GM21381 (cell line): Measurements from ENCODE around the gene TCOF1.

Experiments
- ATAC-seq: cut with Tn5 transposase; IDR thresholded peaks from one replicate; pipeline ENCODE4 v1.9.1; 2021; ENCODE audit warnings: mild to moderate bottlenecking, moderate library complexity; ENCODE audit not compliant: unreplicated experiment

Gene TCOF1

DNA sequence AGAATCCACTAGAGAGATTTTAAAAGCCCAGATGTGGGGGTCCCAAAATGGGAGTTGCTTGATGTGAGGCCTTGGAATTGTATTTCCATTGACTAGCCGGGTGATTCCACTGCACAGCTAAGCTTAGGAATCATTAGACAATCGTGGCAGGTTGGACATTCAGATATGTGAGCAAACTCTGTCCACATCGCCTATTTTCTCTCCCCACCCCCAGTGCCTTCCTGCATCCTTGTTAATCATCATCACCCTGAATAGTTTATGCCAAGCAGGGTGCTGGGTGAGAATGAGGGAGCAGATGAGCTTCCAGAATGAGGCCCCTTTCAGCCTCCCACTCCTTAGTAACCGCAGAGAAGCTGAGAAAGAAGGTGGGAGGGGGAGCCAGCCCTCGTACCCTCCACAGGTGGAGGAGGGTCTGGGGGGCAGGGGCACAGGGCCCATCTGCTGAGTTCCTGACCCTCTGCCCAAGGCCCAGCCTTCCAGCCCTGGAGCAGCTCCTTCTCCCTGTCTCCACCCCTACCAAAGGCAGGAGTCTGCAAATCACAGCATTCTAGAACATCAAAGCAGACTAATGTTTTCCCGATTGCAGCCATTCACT is 7.7 kb upstream of the TCOF1 start:
- no peak for ATAC-seq

DNA sequence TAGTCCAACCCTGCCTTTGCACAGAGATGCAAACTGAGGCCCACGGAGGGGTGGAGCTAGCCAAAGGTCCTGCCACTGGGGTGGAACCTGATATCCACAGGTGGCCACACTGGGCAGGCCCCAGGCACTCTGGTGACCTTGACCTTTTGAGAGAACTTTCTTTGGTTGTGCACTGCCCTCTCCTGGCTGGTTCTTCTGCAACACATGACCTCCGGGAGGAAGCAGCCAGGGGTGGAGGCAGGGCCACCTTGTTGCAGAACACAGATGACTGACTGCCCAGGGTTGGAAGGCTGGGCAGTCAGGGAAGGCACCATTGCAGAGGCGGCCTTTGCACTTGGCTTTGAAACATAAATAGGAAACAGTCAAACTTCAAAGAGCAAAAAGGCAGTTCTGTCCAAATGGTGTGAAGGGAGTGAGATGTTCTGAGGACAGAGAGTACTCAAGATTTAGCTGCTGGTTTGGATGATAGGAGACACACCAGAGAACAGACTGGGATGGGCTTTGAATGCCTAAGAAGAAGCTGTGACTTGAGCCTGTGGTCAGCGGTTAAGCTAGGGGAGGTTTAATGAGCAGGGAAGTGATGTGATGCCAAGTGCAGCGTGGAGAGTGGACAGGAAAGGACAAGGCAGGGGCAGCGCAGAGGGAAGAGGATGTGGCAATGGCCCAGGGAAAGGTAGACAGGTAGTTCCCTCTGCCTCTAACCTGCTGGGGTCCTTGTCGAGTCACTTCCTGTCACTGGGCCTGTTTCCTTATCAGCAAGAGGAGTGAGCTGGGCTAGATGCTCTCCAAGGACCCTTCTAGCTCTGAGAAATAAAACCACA is 6.8 kb upstream of the TCOF1 start:
- ATAC-seq: peak; percentile 93

DNA sequence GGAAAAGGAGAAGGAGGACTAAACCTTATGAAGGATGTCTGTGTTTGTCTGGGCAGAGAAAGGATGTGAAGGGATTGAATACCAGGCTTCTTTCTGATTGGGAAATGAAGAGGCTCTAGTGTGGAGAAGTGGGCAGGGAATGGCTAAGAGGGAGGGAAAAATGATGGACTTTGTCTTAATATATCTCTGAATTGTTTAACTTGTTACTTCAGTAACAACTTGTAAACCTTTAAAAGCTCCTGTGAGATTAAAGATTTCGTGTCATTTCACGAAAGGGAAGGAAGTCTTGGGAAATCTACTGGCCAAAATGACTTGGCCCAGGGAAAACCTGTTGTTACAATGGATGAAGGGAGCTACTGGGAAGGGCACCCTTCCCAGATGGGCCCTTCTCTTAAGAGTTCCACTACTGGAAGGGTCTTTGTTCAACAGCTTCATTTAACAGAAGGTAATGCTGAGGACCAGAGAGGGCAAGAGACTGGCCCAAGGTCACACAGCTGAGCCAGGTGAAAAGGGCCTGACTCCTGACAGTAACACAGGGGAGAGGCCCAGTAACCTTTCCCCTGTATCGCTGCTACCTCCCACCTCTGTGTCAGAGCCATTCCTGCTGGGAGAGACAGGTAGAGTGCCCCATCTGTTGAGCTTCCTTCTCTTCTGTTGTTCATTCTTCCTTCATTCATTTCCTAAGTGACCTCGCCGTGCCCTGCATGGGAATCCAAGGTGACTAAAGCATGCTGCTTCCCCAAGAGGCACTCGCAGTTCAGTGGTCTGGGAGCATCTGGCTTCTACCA is 5.1 kb upstream of the TCOF1 start:
- no peak for ATAC-seq

DNA sequence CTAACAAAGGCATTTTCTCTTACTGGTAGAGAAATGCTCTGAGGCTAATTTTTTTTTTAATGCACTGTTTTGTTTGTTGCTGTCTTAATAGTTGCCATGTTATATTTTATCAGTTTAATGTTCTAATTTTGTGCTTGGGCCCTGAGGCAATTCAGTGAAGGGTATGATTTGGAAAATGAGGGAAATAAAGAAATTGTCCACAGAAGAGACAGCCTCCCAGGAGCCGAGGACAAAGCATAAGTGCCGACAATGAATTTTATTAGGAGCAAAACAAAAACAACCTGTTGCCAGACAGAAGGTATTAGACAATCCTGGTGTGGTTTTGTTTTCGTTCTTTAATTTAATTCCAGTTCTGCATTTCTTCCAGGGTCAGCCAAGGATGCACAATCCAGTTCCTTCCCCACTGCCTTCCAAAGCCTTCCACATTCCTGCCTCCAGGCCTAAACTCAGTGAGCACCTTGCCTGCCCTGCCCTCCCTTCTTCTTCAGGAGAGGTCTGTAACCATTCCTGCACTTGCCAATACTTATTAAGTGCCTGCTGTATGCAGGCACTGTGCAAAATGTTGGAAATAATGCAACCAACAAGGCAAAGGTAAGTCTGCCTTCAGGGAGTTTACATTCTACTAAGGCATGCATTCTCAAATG is 4.3 kb upstream of the TCOF1 start:
- no peak for ATAC-seq

DNA sequence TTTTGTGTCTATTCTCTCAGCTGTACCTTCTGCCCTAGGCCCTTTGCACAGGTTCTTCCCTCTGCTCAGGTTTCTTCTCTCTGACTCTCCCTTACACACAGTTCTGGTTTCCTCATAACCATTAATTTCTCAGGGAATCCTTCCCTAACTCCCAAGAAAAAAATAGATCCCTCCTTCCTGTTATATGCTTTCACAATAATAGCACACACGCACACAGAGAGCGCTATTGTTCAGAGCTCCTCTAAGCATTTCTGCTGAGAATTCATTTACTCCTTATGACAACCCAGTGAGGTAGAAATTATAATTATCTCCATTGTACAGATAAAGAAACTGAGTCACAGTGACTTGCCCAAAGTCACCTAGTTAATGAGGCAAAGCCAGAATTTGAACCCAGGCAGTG is 1.7 kb upstream of the TCOF1 start:
- ATAC-seq: no peak

DNA sequence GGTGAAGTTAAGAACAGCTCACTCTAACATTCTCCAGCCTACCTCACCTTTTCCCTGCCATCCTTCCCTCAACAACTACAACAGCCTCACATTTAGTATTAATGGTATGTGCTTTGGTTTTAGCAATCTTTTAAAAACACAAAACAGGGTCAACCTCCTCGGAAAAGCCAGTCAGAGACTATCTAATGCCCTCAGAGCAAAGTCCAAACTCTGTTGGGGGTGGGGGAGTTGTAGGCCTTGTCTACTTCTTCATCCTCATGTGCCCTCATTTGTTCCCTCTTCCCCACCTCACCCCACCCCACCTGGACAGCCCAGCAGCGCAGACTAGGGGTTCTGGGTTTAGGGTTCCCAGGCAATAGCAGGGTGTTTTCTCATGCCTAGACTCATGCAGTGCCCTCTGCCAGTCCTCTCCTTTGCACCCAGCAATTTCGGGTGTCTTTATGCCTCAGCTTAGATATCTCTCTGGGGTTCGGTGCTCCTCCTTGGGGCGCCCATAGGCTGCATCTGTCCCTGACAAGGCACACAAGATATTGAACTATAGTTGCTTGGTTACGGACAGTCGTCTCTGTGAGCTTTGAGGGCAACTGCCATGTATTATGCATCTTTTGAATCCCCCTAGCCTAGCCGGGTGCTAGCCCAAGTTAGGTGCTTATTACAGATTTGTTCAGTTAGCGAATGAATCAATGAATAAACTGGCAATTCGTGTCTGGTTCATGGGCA is 762 bp upstream of the TCOF1 start:
- ATAC-seq: no peak

DNA sequence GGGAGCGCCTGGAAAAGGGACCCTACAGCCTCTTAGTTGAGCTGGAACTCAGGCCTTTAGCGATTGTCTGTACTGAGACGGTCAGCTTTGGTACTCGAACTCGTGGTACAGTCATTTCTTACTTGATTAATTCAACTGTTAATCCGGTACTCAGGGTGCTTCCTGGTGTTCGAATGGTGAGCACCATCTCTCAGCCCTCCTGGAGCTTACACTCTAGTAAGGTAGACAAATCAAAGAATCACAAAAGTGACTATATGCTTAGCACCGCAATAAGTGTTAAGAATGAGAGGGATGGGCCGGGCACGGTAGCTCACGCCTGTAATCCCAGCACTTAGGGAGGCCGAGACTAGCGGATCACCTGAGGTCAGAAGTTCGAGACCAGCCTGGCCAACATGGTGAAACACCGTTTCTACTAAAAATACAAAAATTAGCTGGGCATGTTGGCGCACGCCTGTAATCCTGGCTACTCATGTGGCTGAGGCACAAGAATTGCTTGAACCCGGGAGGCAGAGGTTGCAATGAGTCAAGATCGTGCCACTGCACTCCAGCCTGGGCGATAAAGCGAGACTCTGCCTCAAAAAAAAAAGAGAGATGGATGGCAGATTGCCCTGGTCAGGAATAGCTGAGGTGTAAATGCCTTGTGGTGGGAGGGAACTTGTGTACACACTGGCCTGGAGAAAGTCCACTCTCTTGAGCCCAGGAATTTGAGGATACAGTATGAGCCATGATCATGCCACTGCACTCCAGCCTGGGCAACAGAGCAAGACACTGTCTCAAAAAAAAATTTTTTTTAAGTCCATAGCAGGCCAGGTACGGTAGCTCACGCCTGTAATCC is 981 bp downstream of the TCOF1 start:
- no peak for ATAC-seq

DNA sequence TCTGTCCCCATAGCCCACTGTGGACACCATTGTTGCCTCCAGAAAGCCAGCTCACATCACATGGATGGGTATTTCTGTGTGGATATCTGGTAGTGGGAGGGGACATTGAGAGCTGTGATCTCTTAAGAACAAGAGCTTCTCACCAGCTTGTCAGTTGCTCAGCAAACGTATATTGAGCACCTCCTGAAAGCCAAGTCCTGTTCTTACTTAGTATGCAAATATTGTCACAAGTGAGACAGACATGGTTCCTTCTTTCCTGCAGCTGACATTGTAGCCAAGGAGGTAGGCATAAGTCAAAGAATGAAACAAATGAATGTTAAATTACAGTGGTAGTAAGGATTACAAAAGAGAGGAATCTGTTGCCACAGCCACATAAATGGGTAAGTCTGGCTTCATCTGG is 3.8 kb downstream of the TCOF1 start:
- no peak for ATAC-seq

DNA sequence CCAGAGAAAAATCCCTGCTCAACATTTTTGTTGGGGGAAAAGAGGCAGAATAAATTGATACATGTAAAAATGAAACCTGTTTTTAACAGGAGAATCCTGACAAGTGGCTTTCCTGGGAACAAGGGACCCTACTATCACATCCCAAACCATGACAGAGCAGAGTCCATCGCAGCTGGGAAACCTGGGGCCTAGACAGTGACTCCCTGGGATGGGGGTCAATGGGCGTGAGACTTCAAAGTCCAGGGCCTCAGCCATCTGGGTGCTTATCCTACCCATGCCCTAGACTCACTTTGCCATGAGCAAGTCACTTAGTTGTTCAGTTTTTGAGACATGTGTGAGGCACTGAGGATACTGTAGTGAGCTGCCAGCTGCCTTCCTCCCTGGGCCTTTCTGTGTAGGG is 5.7 kb downstream of the TCOF1 start:
- no peak for ATAC-seq

DNA sequence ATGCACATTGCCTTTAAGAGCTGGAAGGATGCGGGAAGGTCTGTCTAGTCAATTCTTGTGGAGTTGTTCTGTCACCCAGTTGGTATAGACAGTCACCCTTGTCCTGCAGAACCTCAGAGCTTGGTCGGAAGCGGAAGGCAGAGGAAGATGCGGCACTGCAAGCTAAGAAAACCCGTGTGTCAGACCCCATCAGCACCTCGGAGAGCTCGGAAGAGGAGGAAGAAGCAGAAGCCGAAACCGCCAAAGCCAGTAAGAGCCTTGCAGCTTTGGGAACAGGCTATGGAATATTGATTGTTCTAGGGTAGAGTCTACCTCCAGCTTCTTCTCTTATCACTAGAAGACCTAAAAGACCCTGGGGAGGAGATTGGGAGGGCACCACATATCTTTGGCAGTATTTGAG is 6.5 kb downstream of the TCOF1 start:
- no peak for ATAC-seq

DNA sequence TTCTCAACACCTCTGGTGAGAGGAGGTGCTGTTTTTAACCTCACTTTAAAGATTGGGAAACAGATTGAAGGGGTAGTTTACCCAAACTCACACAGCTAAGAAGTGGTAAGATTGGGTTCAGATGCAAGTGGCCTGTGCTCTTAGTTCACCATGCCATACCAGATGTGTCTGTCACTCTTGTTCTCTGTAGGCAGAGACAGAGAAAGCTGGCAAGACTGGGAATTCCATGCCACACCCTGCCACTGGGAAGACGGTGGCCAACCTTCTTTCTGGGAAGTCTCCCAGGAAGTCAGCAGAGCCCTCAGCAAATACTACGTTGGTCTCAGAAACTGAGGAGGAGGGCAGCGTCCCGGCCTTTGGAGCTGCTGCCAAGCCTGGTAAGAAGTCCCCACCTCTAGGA is 11.0 kb downstream of the TCOF1 start:
- no peak for ATAC-seq

DNA sequence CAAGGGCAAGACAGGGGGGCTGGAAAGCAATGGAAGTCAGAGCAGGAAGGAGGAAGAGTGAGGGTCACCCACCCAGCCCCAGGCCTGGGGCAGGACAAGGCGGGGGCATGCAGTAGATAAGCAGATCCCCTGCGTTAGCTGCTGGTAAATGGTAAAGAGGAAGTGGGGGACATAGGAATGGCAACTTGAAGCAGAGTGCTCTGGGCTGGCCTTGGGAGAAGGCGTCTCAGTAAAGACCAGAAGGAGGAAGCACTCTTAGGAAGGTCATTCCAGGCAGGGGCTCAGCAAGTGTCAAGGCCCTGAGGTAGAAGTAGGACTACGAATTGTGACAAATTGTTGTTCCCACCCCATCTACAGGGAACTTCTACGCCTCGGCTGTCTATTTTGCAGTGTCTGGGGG is 15.1 kb downstream of the TCOF1 start:
- ATAC-seq: no peak

DNA sequence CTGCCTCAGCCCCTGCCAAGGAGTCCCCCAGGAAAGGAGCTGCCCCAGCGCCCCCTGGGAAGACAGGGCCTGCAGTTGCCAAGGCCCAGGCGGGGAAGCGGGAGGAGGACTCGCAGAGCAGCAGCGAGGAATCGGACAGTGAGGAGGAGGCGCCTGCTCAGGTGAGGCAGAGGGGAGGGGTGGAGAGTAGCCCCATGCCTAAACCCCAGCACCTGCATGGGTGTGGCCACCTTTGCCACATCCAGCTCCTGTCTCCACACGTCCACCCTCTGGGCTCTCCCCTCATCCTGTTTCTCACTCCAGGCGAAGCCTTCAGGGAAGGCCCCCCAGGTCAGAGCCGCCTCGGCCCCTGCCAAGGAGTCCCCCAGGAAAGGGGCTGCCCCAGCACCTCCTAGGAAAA is 17.2 kb downstream of the TCOF1 start:
- ATAC-seq: no peak

DNA sequence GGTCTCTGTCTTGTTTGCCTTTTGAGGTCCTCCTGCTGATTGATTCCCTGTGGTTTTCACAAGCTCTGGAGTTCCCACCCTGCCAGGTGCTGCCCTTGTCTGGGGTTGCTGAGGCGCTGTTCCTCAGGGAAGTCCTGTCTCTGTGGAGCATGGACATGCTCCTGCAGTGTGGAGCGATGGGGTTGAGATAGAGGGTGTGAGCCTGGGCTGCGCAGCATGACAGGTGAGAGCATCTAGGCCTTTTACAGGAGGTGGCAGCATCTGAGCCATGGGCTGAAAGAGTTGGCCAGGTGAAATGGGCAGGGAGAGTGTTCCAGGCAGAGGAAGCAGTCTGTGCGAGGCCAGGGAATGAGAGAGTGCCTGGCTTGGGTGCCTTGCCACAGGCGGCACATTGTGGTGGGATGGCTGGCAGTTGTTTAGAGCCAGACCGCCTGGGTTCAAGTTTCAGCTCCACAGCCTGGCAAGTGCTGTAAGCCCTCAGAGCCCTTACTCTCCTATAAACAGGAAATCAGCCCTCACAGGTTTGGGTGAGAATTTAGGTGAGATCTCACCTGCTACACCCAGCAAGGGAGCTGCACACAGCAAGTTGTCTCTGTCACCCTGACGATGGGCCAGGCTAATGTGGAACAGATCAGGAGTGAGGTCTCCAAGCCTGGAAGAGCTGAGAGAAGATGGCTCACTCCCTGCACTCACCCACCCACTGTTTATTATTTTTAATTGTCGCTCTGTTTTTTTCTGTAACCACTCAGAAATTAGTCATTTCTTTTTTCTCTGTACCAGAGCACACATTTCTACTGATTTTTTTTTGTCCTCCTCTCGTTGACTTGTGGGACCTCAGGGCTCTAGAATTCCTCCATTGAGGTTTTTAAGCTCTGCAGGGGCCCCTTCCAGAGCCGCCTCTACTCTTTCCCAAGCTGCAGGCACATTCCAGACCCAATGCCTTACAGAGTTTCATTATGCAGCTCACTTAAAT is 19.6 kb downstream of the TCOF1 start:
- ATAC-seq: no peak

DNA sequence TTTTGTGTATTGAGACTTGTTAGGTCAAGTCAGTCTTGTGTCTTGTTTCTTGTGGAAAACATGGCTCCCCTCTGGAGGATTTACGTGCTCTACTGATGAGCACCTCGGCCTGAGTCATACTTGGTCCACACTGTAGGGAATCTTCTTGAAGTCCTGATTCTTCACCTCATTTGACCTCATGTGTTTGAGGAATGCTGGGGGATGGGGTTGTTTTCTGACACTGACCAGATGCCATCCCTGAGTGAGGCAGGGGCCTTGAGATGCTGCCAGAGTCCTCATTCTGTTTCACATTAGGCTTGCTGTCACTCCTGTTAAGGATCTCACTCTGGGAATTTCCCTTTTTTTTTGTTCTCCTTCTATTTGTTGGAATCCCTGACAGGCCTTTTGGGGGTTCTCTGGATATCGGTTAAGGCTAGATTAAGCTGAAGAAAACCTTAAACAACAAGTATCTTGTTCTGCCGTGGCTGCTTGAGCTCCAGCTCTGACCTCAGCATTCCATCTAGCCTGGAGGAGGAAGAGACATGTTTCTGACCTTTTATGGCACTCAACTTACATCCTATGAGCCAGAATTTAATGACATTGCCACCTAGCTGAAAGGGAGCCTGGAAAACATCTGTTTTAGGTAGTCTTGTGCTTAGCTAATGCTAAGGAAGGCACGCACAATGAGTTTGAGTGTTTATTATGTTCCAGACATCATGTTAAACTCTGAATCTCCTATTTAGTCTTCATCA is 20.6 kb downstream of the TCOF1 start:
- no peak for ATAC-seq

DNA sequence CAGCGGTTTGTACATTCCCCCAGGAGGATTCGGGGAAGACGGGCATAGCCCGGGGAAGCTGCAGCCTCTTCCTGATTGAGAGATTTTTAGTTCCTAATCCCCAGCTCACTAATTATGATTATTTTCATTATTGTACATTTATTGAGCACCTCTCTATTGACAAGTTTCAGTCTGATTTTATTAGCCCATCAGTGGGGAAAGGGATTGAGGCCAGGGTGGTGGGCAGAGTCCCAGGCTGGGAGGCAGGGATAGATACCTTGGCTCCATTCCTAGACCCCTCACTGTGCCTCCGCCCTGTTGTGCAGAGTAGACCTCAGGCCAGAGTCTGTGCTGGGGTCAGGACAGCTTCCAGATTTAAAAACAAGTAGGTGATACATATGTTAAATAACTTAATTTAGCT is 27.2 kb downstream of the TCOF1 start:
- no peak for ATAC-seq

DNA sequence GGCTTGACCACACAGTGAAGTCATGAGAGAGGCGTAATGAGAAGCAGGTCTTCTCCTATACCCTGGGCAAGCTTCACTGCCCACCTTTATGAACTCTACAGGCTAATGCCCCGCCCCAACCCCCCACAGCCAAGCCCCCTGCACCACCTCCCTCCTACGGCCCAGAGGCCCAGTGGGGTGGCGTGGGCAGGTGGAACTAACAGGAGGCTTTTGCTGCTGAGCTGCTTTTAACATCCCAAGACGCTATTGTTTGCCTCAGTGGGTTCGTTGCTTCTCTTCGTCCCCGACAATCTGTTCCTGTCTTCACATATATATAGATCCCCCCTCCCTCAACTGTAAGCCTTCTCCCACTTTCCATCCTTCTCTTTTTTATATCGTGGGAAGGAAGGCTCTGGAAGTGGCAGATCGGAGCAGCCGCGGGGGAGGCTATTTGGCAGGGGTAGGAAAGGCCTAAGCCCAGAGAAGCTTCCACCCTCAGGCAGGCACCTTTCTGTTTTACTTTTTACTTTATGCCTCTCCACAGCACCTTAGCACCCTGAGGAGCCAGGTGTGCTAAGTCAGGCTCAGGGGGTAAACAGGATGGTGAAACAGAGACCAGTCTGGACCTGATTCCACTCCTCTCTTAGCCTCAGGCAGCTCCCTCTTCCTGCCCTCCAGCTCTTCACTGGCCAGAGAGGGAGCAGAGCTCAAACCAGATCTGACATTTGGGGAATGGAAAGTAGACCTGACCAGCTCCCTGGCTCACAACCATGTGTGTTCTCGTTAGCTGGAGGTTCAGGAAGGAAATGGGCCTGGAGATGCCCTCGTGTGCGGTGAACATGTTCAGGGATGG is 28.7 kb downstream of the TCOF1 start:
- ATAC-seq: no peak
